NCI-H510A (cell line): ENCODE results near the gene CLPTM1L.

Experiments
- DNase-seq: peaks from one replicate; lab custom pipeline; 2025; lab: John Stamatoyannopoulos, UW

CLPTM1L gene, protein sequence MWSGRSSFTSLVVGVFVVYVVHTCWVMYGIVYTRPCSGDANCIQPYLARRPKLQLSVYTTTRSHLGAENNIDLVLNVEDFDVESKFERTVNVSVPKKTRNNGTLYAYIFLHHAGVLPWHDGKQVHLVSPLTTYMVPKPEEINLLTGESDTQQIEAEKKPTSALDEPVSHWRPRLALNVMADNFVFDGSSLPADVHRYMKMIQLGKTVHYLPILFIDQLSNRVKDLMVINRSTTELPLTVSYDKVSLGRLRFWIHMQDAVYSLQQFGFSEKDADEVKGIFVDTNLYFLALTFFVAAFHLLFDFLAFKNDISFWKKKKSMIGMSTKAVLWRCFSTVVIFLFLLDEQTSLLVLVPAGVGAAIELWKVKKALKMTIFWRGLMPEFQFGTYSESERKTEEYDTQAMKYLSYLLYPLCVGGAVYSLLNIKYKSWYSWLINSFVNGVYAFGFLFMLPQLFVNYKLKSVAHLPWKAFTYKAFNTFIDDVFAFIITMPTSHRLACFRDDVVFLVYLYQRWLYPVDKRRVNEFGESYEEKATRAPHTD

DNA sequence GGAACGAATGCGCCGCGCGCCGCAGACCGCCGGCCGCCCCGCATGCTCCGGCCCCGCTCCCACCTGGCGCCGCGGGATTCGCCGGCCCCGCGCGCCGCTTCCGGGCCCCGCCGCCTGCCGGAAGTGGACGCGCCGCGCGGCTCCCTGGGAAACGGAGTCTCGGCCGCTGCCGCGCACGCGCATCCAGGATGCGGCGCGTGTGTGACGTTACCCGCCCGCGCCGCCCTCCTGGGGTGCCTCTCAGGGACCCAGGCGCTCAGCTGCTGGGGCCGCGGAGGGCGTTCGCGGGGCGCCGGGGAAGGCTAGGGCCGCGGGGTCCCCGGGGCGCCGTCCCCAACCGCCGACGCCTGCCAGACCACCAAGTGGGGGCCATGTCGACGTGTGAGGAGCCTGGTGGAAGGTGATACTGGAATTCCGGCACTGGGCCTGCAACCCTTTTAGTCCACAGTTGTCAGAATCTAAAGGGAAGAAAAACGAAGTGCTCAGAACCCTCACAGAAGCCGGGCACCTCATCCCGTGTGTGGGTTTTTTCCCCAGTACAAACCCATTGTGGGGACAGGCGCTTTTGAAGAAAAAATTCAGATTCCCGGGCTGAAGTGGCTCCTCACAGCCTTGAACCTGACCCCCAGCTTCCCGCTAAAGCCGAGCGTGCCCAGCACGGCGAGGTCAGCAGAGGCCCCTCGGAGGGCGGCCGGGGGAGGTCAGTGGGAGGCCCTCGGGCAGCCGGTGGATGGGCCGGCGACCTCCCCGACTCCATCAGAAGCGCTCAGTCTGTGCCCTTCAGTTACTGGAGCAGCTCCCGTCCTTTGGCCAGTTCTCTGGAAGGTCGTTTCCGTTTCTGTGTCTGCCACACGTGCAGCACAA lies at the start of gene CLPTM1L:
Gene CLPTM1L, minus strand, starts transcription at position 125 of the 864 bp plus-strand sequence. CDS start 258 bp downstream, outside the sequence.
- DNase-seq, result peak; percentile 84

DNA sequence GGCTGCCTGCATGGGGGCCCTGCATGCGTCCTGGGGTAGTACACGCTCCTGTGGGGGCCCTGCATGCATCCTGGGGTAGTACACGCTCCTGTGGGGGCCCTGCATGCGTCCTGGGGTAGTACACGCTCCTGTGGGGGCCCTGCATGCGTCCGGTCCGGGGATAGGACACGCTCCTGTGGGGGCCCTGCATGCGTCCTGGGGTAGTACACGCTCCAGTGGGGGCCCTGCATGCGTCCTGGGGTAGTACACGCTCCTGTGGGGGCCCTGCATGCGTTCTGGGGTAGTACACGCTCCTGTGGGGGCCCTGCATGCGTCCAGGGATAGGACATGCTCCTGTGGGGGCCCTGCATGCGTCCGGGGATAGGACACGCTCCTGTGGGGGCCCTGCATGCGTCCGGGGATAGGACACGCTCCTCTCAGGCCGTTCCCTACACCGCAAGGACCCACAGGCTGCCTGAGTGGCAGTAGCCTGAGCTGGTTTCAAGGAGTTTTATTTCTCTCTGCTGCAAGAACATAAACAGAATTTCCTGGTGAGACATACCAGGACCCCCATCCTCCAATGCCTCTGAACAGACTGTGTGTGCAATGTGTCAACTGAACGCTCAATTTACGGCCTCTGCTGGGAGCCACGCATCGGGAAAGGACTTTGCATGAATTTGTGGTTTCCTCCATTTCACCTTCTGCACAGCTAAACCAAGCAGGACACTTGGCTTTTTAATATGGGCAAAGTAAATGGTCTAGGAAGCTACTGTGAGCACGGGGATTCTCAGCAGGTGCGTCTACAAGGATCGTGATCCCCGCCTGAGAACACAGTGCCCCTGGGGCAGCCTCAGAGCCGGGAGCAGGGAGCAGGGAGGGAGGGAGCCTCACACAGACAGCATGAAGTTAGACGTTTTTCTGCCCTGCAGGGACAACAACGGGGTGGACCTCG lies 48.9 kb upstream of the CLPTM1L start:
- DNase-seq, result no peak

DNA sequence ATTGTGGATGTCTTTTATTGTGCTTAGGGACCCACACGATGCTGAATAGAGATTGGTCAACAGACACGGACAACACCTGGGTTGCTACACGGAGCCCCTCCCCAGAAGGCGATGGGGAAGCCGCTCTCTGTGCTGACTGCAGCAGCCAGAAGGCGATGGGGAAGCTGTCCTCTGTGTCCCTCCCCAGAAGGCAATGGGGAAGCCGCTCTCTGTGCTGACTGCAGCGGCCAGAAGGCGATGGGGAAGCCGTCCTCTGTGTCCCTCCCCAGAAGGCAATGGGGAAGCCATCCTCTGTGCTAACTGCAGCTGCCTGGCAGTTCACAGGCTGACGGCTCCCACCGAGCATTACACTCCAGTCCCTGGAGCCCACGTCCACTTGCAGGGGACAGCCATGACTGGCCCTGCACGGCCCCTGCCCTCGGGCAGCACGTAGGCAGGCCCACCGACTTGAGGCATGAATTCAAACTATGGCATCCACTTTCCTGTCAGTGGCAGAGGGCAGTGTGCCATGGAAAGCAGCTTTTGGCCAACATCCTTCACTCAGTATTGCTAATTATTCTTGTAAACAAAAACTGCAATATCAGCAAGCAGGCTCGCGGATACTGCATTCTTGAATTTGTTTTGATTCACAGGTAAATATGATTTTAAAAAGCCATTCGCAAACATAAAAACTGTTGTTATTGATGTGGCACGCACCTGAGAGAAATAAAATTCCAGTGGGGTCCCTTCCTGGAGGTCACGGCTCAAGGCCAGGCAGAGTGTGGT lies 48.1 kb upstream of the CLPTM1L start:
- no peak for DNase-seq

DNA sequence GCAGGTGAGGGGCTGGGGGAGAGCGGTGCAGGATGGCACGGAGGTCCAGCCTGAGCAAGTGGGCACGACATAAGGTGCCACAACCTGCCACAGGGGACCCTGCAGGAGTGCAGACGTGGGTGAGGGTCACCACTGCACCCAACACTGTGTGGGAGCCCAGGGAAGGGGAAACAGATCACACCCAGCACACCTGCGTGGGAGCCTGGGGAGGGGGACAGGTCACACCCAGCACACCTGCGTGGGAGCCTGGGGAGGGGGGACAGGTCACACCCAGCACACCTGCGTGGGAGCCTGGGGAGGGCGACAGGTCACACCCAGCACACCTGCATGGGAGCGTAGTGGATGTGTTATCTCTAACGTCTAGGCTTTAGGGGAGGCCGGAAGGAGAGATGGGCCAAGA lies 47.4 kb upstream of the CLPTM1L start:
- no peak for DNase-seq

DNA sequence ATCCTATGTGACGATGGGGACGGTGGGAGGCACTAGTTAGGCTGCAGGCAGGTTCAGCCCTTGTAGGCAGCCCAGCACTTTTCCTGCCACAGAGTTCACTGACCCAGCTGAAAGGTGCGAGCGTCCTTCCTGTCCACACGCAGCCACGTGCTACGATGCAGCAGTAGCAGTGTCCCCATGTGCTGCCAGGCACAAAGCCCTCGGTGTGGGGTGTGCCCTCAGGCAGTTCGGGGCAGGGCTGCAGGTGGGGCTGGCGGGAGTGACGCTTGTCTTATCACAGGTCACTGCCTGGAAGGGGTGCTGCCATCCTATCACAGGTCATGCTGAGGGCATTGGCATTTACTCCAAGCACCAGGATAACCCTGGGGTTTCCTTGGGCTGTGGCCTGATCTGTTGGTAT lies 46.8 kb upstream of the CLPTM1L start:
- no peak for DNase-seq

DNA sequence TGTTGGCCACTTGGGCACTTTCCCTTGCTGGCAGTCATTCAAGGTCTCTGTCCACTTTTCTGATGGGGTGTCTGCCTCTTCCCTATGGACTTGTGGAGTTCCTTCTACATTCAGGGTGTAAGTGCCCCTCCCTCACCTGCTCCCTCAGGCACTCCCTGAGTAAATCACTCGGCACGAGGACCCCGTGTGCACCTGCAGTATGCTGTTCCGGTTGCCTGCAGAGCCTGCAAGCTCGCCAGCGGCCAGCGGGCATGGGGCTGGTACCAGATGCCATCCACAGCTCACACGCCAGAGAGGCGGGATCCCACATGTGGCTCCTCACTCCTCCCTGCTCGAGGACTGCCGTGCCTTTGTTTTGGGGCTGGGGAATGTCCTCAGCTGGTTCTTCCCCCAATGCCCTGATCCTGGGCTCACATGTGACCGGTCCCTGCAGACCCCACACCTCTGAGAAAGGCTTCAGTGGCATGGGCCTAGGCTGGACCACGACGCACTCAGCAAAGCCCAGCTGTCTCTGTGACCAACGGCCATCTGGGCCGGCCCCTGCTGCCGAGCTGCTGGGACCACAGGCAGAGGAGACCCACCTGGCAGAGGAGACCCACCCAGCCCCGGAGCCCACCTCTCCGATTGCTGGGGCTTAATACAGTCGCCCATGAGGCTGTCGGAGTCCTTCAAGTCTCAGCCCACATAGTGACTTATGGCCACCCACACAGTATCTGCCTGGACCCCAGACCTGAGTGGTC lies 46.1 kb upstream of the CLPTM1L start:
- DNase-seq, result no peak

DNA sequence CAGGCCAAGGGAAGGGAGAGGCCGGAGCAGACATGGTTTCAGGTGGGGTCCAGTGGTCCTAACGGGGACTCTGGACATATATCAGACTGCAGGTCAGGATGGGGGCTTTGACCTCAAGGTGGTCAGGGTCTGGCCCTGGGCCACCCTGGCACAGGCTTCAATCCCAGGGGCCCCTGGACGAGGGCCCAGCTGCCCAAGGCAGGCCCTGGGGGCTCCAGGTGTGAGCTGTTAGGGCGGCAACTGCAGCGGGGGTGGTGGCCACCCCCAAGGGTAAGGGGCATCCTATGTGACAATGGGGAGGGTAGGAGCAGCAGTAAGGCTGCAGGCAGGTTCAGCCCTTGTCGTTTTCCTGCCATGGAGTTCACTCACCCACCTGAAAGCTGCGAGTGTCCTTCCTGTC lies 45.4 kb upstream of the CLPTM1L start:
- no peak for DNase-seq

DNA sequence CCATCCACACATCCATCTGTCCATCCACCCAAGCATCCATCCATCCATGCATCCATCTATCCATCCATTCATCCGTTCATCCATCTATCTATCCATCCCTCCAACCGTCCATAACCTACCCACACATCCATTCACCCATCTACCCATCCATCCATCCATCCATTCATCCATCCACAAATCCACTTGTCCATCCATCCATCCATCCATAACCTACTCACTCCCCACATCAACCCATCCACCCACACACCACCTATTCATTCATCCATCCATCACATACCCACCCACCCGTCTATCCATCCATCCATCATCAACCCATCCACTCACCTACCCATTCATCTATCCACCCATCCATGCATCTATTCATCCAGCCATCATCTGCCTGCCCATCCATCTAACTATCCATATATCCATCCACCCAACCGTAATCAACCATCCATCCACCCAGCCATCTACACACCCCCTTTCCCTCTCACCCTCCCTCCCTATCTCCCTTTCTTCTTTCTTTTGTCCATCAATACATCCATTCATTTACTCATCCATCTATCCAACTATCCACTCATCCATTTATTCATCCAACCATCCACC lies 43.6 kb upstream of the CLPTM1L start:
- DNase-seq, result no peak

DNA sequence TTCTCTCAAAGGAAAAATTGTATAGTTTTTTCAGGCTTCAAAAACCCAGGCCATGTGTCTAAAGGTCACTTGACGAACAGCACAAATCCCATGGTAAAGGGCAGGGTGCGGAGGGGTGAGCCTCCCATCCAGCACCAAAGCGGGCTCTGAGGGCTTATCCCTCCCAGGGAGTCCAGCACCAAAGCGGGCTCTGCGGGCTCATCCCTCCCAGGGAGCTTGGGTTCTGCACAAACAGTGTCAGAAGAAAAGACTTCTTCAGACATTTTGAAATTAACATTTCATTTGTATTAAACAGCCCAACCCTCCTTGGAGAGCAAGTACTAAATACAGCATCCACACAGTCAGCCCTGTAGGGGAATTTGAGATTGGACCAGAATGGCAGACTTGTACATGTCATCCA lies 43.0 kb upstream of the CLPTM1L start:
- no peak for DNase-seq

DNA sequence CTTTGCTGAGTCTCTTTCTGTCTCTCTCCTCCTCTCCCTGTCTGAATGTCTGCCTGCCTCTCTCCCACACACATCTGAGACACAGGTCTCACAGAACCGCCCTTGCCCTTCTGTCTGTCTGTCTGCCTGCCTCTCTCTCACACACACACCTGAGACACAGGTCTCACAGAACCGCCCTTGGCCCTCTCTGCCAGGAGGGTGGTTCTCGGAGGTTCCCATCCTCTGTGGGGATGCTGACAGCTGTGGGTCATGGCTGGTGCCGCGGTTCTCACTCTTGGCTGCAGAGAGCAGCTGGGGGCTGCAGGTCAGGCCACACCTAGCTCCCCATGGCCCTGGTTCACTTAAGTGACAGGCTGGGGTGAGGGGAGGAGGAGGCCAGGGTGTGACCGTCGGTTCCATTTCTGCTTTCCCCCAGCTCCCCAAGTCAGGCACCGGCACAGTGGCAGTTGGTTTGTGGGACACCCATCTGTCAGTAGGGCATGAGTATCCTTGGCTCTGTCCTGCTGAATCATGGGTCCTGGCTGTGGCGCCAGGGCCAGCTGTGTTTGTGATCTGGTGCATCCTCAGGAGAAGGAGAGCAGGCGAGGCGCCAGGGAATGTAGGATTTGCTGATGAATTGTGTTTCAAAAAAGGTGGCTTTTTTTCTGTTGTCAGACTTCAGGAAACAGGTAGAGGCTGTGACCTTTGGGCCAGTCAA lies 42.3 kb upstream of the CLPTM1L start:
- DNase-seq, result no peak

DNA sequence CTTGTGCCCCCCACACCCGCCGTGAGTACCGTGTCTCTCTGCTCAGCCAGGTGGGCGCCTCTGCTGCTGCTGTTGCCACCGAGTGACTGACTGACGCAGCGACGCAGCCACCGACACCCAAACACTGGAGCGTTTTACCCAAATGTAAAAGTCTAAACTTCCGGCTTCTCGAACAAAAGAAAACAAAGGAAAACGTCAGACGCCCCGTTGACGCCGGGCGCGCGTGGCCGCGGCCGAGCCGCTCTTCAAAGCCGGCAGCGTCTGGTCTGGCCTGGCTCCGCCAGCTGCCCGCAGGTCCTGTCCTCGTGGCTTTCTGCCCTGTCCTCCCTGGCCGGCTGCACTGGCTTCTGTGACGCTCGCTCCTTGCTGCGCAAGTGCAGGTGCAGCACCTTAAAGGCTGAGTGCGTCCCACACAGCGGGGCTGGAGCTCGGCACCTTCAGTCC lies 41.4 kb upstream of the CLPTM1L start:
- no peak for DNase-seq

DNA sequence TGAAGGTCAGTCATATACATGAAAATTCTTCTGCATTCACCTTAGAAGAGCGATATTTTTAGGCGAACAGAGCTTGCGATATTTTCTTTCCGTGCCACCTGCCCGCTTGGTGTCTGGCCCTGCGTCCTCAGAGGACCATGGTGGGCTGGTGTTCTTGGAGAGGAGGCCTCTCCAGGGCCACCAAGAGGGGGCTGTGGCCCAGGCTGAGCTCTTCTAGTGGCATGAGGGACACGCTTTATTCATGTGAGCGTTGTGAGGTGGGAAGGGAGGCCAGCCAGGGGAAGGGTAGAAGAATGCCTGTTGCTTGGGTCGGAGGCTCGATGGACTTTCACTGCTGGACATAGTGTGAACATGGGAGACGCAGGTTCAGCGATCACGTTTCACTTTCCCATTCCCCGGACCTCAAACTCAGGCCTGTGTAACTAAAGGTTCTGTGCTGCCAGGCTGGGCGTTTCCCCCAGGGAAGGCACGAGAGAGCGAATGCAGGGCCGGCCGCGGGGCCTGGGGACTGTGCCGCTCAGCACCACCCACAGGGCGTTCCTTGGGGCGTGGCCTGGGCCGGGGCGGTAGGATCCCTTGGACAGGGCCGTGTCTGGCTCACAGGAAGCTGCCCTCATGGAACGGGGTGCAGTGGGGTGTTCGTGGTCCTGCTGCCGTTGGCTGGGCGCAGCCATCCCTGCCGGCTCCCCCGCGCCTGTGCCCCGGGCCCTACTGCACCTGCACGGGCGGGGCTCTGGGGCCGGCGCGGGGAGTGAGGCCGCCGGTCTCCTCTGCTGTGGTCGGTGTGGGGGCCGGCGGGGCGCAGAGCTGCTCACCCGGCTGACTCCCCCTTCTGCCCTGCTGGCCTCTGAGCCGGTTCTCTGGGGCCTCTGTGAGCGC lies 40.7 kb upstream of the CLPTM1L start:
- peak; percentile 83 for DNase-seq

DNA sequence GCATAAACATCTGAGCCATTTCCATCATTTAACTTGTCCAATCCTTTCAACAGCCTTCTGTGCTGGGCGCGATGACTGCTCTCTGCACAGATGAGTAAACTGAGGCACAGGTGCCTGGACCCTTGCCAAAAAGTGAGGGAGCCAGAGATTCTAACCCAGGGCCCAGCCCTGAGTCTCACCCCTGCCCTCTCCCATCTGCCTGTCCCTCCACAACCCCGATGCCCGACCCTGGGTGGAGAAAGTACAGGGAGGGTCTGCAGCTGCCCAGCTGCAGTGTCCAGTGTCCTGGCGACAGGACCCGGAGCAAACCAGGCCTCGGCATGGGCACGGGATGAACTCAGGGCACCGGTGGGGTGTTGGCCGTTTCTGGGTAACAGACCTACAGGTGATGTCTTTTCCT lies 39.6 kb upstream of the CLPTM1L start:
- no peak for DNase-seq

DNA sequence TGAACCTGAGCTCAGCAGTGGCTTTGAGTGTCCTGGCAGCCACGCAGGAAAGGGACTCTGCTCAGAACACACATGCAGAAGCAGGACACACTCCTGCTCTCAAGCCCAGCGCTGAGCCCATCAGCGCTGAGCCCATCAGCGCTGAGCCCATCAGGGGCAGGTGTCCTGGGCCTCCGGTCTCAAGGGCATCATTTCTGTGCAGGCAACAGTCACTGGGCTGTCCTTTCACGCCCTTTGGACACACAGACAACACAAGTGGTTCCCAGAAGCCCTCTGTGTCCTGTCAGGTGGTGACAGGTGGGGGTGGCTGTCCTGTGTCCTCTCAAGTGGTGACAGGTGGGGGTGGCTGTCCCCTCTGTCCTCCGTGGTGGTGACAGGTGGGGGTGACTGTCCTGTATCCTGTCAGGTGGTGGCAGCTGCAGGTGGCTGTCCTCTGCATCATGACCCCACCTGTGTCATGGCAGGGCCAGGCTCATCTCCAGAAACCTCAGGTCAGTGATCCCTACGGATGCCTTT lies 39.0 kb upstream of the CLPTM1L start:
- no peak for DNase-seq

DNA sequence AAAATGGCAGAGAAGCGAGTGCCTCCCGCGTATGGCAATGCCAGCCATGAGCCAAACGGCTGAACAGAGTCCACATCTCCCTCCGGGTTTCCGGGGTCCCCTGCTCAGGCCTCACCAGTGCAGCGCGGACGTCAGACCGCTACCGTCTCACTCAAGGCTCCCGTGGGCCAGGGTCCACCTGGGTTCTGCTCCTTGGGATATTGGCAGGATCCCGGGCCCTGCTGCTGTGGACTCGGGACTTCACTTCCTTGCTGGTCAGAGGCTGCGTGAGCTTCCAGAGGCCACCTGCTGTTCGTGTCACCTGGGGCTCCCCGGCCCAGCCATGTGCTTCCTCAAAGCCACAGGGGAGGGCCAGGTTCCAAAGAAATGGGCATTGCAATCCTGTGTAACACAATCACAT lies 38.4 kb upstream of the CLPTM1L start:
- DNase-seq, result no peak

DNA sequence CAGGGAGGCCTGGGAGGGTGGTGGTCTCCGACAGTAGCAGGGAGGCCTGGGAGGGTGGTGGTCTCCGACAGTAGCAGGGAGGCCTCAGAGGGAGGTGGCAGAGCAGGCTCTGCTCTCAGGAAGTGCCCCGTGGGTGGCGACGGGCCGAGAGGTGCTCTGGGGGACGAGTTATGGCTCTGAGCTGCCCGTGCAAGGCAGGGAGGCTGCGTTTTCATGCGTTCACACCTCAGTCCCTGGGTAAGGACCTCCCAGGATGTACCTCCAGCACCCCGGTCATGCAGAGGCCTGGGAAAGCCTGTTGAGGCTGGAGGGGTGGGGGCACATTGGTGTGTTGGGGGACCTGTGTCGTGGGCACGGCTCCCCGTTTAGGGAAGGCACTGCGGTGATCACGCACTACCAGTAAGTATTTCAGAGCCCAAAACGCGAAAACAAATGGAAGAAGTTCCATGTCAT lies 37.4 kb upstream of the CLPTM1L start:
- no peak for DNase-seq

DNA sequence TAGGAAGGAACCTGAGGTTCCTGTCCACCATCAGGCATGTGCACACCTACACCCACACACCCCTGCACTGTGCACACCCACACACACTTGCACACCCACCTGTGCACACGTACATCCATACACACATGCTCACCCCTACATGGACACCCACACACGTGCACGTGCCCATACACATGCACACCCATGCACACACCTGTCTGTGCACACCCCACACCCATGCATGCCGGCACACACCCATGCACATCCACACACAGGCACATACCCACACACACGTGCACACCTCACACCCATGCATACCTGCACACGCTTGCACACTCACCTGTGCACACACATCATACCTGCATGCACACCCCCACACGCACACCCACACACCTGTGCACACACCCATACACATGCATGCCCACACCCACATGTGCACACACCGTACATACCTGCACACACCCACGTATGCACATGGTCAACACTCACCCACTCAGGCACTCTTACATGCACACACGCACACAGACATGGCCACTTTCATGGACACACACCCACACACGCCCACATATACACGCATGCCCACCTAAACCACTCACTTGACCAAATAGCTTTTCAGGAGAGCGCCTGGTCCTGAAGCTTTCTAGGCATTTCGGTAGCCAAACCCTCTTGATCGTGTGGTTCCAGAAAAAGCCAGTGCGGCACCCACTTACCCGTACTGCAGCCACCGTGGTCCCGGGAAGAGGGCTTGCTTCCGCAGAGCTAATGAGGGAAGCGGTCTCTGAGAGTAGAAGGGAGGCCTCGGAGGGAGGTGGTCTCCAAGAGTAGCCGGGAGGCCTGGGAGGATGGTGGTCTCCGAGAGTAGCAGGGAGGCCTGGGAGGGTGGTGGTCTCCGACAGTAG lies 36.7 kb upstream of the CLPTM1L start:
- DNase-seq, result no peak
